ENCODE results near the gene PGR. TPM values are rescaled to one million over a fixed set of nuclear protein-coding genes. Genes with fewer than 3 reads are reported as not detected.

Gene PGR
- total and polyA plus RNA-seq, 10 donors: 0.13 to 7.7 (median 2.5) TPM

- no peak for DNase-seq
- no peaks in the 10 kb centered on the region for H3K36me3 ChIP-seq
- intact Hi-C loops (cut with DNase I; ENCODE audit: low total_unique reads): no loop called here
- peaks cover 0 to 21% (median 6%) of the 10 kb centered on the region in 6 donors for H3K4me1 ChIP-seq
- H3K4me3 ChIP-seq: no peak overlapping the region
- H3K27me3 ChIP-seq (replicated peaks in 1 of 7): no peaks in the 10 kb centered on the region
- WGBS, 5 donors: 73 to 89% (median 86%) methylated on average over 5 of the region's 5 CpGs
- TF ChIP-seq POLR2A (IDR thresholded peaks at IDR 0.05) (no peak), CTCF (IDR thresholded peaks at IDR 0.05 in 8 of 11, conservative IDR thresholded peaks at IDR 0.05 in 3 of 11) (no peak), POLR2AphosphoS5 (IDR thresholded peaks at IDR 0.05) (no peak)
- peaks cover 0 to 12% (median 0%) of the 10 kb centered on the region in 8 donors for H3K9me3 ChIP-seq
- peak overlapping the region in 1 of 8 donors; percentile 24 for H3K27ac ChIP-seq
These were observed 118.7 kb downstream of the PGR start for GRCh38 chr11:101010899-101011298.

- H3K4me1 ChIP-seq: peaks cover 0 to 21% (median 6%) of the 10 kb centered on the region in 6 donors
- no peak overlapping the region for H3K4me3 ChIP-seq
- peak overlapping the region in 2 of 8 donors; percentile 21 to 58 for H3K27ac ChIP-seq
- TF ChIP-seq POLR2AphosphoS5 (IDR thresholded peaks at IDR 0.05): no peak
- no peak for TF ChIP-seq CTCF (IDR thresholded peaks at IDR 0.05 in 8 of 11, conservative IDR thresholded peaks at IDR 0.05 in 3 of 11)
- TF ChIP-seq POLR2A (IDR thresholded peaks at IDR 0.05): no peak
- H3K36me3 ChIP-seq: no peaks in the 10 kb centered on the region
- intact Hi-C loops (cut with DNase I; ENCODE audit: low total_unique reads): no loop called here
- WGBS, 5 donors: 27 to 43% (median 33%) methylated on average over 2 of the region's 2 CpGs
- H3K27me3 ChIP-seq (replicated peaks in 1 of 7): no peaks in the 10 kb centered on the region
- no peak for DNase-seq
- H3K9me3 ChIP-seq: peaks cover 0 to 12% (median 0%) of the 10 kb centered on the region in 8 donors
These were observed 119.9 kb downstream of the PGR start for GRCh38 chr11:101009690-101010055.

GRCh38 chr11:101008961-101009689, 120.5 kb downstream of the PGR start:
- no peaks in the 10 kb centered on the region for H3K27me3 ChIP-seq (replicated peaks in 1 of 7)
- TF ChIP-seq CTCF (IDR thresholded peaks at IDR 0.05 in 8 of 11, conservative IDR thresholded peaks at IDR 0.05 in 3 of 11) (no peak), POLR2AphosphoS5 (IDR thresholded peaks at IDR 0.05) (no peak), POLR2A (IDR thresholded peaks at IDR 0.05) (no peak)
- peaks cover 0 to 21% (median 6%) of the 10 kb centered on the region in 6 donors for H3K4me1 ChIP-seq
- WGBS, 5 donors: 34 to 88% (median 78%) methylated on average over 1 of the region's 1 CpG
- no peak for DNase-seq
- intact Hi-C loops (cut with DNase I; ENCODE audit: low total_unique reads): no loop called here
- H3K27ac ChIP-seq: peak overlapping the region in 3 of 8 donors; percentile 34 to 58 (median 39)
- H3K4me3 ChIP-seq: no peak overlapping the region
- H3K9me3 ChIP-seq: peaks cover 0 to 12% (median 0%) of the 10 kb centered on the region in 8 donors
- no peaks in the 10 kb centered on the region for H3K36me3 ChIP-seq

- Histone ChIP-seq H3K4me3 (no peak overlapping the region), H3K27ac (no peak overlapping the region), H3K36me3 (no peaks in the 10 kb centered on the region), H3K27me3 (replicated peaks in 1 of 7) (no peaks in the 10 kb centered on the region), H3K4me1 (no peaks in the 10 kb centered on the region), H3K9me3 (peaks cover 0 to 3% (median 0%) of the 10 kb centered on the region in 8 donors)
- DNase-seq: no peak
- intact Hi-C loops (cut with DNase I; ENCODE audit: low total_unique reads): no loop called here
- WGBS, 5 donors: 80 to 88% (median 86%) methylated on average over 4 of the region's 4 CpGs
- TF ChIP-seq CTCF (IDR thresholded peaks at IDR 0.05 in 8 of 11, conservative IDR thresholded peaks at IDR 0.05 in 3 of 11): no peak
- no peak for TF ChIP-seq POLR2A (IDR thresholded peaks at IDR 0.05)
- TF ChIP-seq POLR2AphosphoS5 (IDR thresholded peaks at IDR 0.05): no peak
These were observed 126.1 kb downstream of the PGR start for GRCh38 chr11:101003468-101003867.

Measured in spleen (tissue), 11 donors.